GM18502 (cell line): ENCODE measurements around the gene SEPTIN8.

Source experiments
- ATAC-seq: cut with Tn5 transposase; IDR thresholded peaks from one replicate; pipeline ENCODE4 v1.9.1; 2021; ENCODE audit warnings: mild to moderate bottlenecking; ENCODE audit not compliant: unreplicated experiment, poor library complexity

The SEPTIN8 gene

GRCh38 chr5:132785864-132786263, 8.8 kb upstream of the SEPTIN8 start:
- no peak for ATAC-seq

GRCh38 chr5:132785365-132785764, 8.3 kb upstream of the SEPTIN8 start:
- ATAC-seq, result no peak

GRCh38 chr5:132782101-132782500, 5.1 kb upstream of the SEPTIN8 start:
- no peak for ATAC-seq

- ATAC-seq, result no peak
Measured at GRCh38 chr5:132781029-132781428, 4.0 kb upstream of the SEPTIN8 start.

- no peak for ATAC-seq
Measured at GRCh38 chr5:132780577-132780976, 3.5 kb upstream of the SEPTIN8 start.

- no peak for ATAC-seq
Measured at GRCh38 chr5:132779961-132780360, 2.9 kb upstream of the SEPTIN8 start.

GRCh38 chr5:132778856-132779255, 1.8 kb upstream of the SEPTIN8 start:
- no peak for ATAC-seq

GRCh38 chr5:132778129-132778528, 1.1 kb upstream of the SEPTIN8 start:
- ATAC-seq, result no peak

- no peak for ATAC-seq
Measured at GRCh38 chr5:132776938-132777208, 166 bp downstream of the SEPTIN8 start.

GRCh38 chr5:132776131-132776937, 705 bp downstream of the SEPTIN8 start:
- ATAC-seq, result peak; percentile 26

- no peak for ATAC-seq
Measured at GRCh38 chr5:132775476-132775961, 1.5 kb downstream of the SEPTIN8 start.

GRCh38 chr5:132774896-132775295, 2.1 kb downstream of the SEPTIN8 start:
- no peak for ATAC-seq

- no peak for ATAC-seq
Measured at GRCh38 chr5:132774406-132774805, 2.6 kb downstream of the SEPTIN8 start.

- no peak for ATAC-seq
Measured at GRCh38 chr5:132773601-132774355, 3.3 kb downstream of the SEPTIN8 start.

- no peak for ATAC-seq
Measured at GRCh38 chr5:132773114-132773513, 3.9 kb downstream of the SEPTIN8 start.

GRCh38 chr5:132772291-132773070, 4.6 kb downstream of the SEPTIN8 start:
- no peak for ATAC-seq

GRCh38 chr5:132771503-132771998, 5.5 kb downstream of the SEPTIN8 start:
- ATAC-seq, result no peak

- ATAC-seq, result no peak
Measured at GRCh38 chr5:132770476-132771159, 6.4 kb downstream of the SEPTIN8 start.

GRCh38 chr5:132768485-132768868, 8.6 kb downstream of the SEPTIN8 start:
- no peak for ATAC-seq

GRCh38 chr5:132767150-132767549, 9.9 kb downstream of the SEPTIN8 start:
- no peak for ATAC-seq

- ATAC-seq, result no peak
Measured at GRCh38 chr5:132766806-132767055, 10.3 kb downstream of the SEPTIN8 start.
